Measurements from ENCODE around the gene DRG2. TPM values are rescaled to one million over a fixed set of nuclear protein-coding genes. Genes with fewer than 3 reads are reported as not detected.

Gene DRG2
- total and polyA plus RNA-seq, 2 of the 4 experiments (the other 2 are of a cell fraction) = 43.6 to 45.1 TPM

- TF ChIP-seq MXI1 (IDR thresholded peaks at IDR 0.05; ENCODE audit: borderline replicate concordance, low read depth, low read length) = no peak
- TF ChIP-seq, protein P1, sequence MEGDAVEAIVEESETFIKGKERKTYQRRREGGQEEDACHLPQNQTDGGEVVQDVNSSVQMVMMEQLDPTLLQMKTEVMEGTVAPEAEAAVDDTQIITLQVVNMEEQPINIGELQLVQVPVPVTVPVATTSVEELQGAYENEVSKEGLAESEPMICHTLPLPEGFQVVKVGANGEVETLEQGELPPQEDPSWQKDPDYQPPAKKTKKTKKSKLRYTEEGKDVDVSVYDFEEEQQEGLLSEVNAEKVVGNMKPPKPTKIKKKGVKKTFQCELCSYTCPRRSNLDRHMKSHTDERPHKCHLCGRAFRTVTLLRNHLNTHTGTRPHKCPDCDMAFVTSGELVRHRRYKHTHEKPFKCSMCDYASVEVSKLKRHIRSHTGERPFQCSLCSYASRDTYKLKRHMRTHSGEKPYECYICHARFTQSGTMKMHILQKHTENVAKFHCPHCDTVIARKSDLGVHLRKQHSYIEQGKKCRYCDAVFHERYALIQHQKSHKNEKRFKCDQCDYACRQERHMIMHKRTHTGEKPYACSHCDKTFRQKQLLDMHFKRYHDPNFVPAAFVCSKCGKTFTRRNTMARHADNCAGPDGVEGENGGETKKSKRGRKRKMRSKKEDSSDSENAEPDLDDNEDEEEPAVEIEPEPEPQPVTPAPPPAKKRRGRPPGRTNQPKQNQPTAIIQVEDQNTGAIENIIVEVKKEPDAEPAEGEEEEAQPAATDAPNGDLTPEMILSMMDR (conservative IDR thresholded peaks at IDR 0.05; ENCODE audit: low read depth, low read length) = no peak
- no peak for TF ChIP-seq RAD21 (IDR thresholded peaks at IDR 0.05; ENCODE audit: low read length)
- TF ChIP-seq MAZ (IDR thresholded peaks at IDR 0.05; ENCODE audit: borderline replicate concordance, low read depth, low read length) = no peak
- TF ChIP-seq SMC3 (IDR thresholded peaks at IDR 0.05; ENCODE audit: low read depth, low read length) = no peak
- TF ChIP-seq RFX5 (IDR thresholded peaks at IDR 0.05; ENCODE audit: low read depth, low read length) = no peak
- no peak for TF ChIP-seq BHLHE40 (IDR thresholded peaks at IDR 0.05; ENCODE audit: low read depth, low read length)
- no peak for TF ChIP-seq NFE2L2 (IDR thresholded peaks at IDR 0.05; ENCODE audit: low read depth, low read length)
- TF ChIP-seq POLR2A (IDR thresholded peaks at IDR 0.05; ENCODE audit: low read depth, low read length) = no peak
- TF ChIP-seq CHD1 (IDR thresholded peaks at IDR 0.05; ENCODE audit: low read depth, low read length) = no peak
- TF ChIP-seq CEBPB (IDR thresholded peaks at IDR 0.05; ENCODE audit: low read depth, low read length) = no peak
- no peak for TF ChIP-seq ELK1 (IDR thresholded peaks at IDR 0.05; ENCODE audit: borderline replicate concordance, low read depth, low read length)
- Histone ChIP-seq H2AK9ac (replicated peaks; ENCODE audit: low read depth, low read length, poor library complexity) (no peak overlapping the region), H2BK5ac (ENCODE audit: low read depth, low read length, poor library complexity, severe bottlenecking) (no peak overlapping the region), H3K56ac (ENCODE audit: extremely low read depth, insufficient read depth, low read length) (no peak overlapping the region), H2BK120ac (ENCODE audit: low read depth, low read length) (no peak overlapping the region), H3K27me3 (ENCODE audit: control insufficient read depth, insufficient read depth, low read length) (no peaks in the 10 kb centered on the region; the same call in 1 of the 2 replicates), H2AK5ac (ENCODE audit: low read depth, low read length) (0 out of 2 replicates have a peak overlapping the region, but pooled peaks have one; percentile 31), H4K20me1 (ENCODE audit: insufficient read depth, low read length) (no peaks in the 10 kb centered on the region), H3K9ac (ENCODE audit: low read depth, low read length) (no peak overlapping the region), H3K23ac (ENCODE audit: low read depth, low read length) (no peak overlapping the region), H3K79me1 (ENCODE audit: low read depth in 1 of 2, low read length in 2 of 2) (no peaks in the 10 kb centered on the region), H3K36me3 (ENCODE audit: control insufficient read depth, insufficient read depth, low read length) (no peaks in the 10 kb centered on the region), H2AFZ (replicated peaks; ENCODE audit: low read length, poor library complexity) (peak overlapping the region; percentile 77), H2BK20ac (ENCODE audit: low read depth, low read length) (no peak overlapping the region), H3K9me3 (ENCODE audit: control insufficient read depth, insufficient read depth, low read length) (no peaks in the 10 kb centered on the region), H3K4ac (ENCODE audit: low read depth, low read length) (no peak overlapping the region), H3K9me1 (ENCODE audit: insufficient read depth, low read length) (peaks cover 18% of the 10 kb centered on the region), H3K27ac (ENCODE audit: insufficient read depth, low read length) (no peak overlapping the region), H2BK15ac (ENCODE audit: low read depth, low read length) (no peak overlapping the region), H4K91ac (ENCODE audit: insufficient read depth, low read depth, low read length) (no peak overlapping the region), H4K8ac (ENCODE audit: low read depth in 2 of 2, low read length in 2 of 2) (no peak overlapping the region), H3K4me2 (ENCODE audit: low read depth, low read length) (no peak overlapping the region), H3K4me1 (ENCODE audit: control insufficient read depth, insufficient read depth, low read length) (peaks cover 5% of the 10 kb centered on the region; the same call in 1 of the 2 replicates), H3K18ac (ENCODE audit: low read depth, low read length) (no peak overlapping the region), H4K5ac (ENCODE audit: low read depth, low read length) (no peak overlapping the region), H3K4me3 (ENCODE audit: insufficient read depth, low read depth, low read length) (no peak overlapping the region), H3K14ac (replicated peaks; ENCODE audit: low read depth, low read length) (no peak overlapping the region)
- in situ Hi-C loops (cut with MboI; ENCODE audit: low sequenced_read_pairs) = no loop called here
- DNase-seq (no peak), ATAC-seq (ENCODE audit: low read depth) (no peak)
- no CpG with 5 or more reads among the region's 10 CpGs for WGBS, 2 experiments (ENCODE audit: extremely low coverage in 2 of 2, insufficient read length in 1 of 2)
- dilution Hi-C loops (cut with HindIII; ENCODE audit: low sequenced_read_pairs, unreplicated experiment) = no loop called here
- CTCF ChIA-PET = no interaction called here
- intact Hi-C loops (cut with micrococcal nuclease) = no loop called here
- BruUV-seq (replicated peaks) = no TSS peak
- POLR2A ChIA-PET (ENCODE audit: unreplicated experiment) = no interaction called here
These were observed 69.2 kb downstream of the DRG2 start for GRCh38 chr17:18156976-18157280.

Data from IMR-90 (cell line).